ENCODE data around the gene TMEM254.
A peak's percentile ranks its signal among the peaks of the same experiment; 100 is the strongest.
"Not testable (repeated sequence)": the region's sequence is repeated elsewhere in the genome, so short reads cannot be mapped to it uniquely, and the experiment has no call there.

Gene TMEM254, protein sequence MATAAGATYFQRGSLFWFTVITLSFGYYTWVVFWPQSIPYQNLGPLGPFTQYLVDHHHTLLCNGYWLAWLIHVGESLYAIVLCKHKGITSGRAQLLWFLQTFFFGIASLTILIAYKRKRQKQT

DNA sequence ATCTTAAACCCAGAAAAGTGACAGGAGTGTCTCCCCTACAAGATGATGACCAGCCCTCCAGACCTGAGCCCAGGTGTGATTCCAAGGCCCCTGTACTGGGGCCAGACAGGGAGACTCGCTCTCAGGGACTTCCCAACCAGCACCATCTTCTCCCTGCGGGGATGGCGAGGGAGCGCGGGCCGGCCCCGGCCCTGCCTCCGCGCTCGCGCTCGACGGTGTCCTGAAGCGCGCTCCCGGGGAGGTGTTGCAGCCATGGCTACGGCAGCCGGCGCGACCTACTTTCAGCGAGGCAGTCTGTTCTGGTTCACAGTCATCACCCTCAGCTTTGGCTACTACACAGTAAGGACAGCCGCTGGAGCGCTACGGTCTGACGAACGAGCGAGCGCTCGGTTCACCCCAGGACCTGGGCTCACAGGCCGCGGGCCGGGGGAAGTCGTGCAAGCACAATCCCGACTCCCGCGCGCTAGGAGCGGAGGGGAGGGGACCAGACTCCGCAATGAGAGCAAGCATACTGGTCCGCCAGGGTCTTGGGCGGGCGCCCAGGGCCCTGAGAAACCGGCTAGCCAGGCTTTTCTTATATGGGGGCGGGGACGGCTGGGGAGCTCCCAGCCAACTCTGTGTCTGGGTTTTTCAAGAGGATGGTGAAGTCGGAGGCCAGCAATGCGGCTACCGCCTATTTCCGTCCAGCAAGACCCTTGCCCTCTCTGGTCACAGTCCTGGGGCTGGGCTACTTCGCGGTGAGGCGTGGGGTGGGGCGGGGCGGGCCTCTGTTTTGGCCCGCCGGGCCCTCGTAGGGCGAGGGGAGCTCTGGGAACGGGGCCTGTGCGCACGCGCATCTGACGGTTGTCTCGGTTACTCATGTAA, at the start of gene TMEM254:
TSS of gene TMEM254 (plus strand) at position 218 of the 864 bp plus-strand sequence. CDS start at position 253, 35 bp downstream.
- peak; percentile 86 for DNase-seq

DNA sequence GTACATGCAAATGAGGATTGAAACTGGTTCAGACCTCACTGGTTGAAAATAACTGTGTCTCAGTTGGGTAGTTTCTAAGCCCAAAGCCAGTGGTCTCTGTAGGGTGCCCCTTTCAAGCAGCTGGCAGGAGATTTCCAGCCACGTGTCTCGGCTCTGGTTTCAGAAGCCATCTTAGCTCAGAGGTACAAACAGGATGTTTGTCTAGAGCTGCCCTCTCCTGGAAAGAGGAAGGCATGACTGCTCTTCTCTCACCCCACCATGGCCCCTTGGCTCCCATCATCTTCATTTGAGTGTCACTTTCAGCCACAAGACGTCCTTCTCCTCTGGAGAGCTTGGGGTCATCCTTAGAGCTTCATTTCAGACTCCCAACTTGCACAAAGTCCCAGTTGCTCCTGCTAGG, 49.3 kb upstream of the TMEM254 start:
- DNase-seq: not testable (repeated sequence)

DNA sequence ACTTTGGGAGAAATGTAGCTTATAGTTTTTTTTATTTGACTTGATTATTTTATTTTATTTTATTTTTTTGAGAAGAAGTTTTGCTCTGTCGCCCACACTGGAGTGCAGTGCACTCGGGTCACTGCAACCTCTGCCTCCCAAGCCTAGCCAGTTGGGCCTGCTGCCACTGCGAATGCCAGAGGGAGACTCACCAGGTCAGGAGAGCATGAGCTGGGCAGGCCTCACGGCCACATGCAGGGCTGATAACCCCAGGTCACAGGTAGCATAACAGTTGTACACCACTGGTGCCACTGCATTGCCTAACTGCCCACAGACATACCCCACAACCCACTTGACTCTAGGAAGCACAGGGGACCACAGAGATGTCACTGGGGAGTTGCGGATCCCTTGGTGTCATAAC, 48.6 kb upstream of the TMEM254 start:
- not testable (repeated sequence) for DNase-seq

DNA sequence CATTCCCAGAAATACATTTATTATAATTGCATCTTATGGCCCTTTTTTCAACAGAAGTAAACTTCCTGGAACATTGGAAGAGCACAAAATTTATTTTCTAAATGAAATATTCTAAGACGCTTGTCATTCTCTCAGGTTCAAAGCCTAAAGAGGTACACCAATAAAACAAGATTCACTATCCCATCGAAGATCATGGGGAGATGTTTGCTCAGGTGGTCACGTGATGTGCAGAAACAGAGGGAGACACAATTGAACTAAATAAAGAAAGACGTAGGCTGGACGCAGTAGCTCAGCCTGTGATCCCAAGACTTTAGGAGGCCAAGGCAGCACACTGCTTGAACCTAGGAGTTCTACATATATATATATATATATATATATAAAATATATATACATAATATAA, 46.0 kb upstream of the TMEM254 start:
- no peak for DNase-seq

GRCh38 chr10:80034766-80035165, 43.7 kb upstream of the TMEM254 start:
- not testable (repeated sequence) for DNase-seq

- not testable (repeated sequence) for DNase-seq
Measured at GRCh38 chr10:80035430-80035829, 43.0 kb upstream of the TMEM254 start.

GRCh38 chr10:80036921-80037500, 41.5 kb upstream of the TMEM254 start:
- not testable (repeated sequence) for DNase-seq

GRCh38 chr10:80038226-80038625, 40.2 kb upstream of the TMEM254 start:
- DNase-seq: not testable (repeated sequence)

- DNase-seq: no peak
Measured at GRCh38 chr10:80041162-80041561, 37.3 kb upstream of the TMEM254 start.

GRCh38 chr10:80044935-80045334, 33.5 kb upstream of the TMEM254 start:
- not testable (repeated sequence) for DNase-seq

DNA sequence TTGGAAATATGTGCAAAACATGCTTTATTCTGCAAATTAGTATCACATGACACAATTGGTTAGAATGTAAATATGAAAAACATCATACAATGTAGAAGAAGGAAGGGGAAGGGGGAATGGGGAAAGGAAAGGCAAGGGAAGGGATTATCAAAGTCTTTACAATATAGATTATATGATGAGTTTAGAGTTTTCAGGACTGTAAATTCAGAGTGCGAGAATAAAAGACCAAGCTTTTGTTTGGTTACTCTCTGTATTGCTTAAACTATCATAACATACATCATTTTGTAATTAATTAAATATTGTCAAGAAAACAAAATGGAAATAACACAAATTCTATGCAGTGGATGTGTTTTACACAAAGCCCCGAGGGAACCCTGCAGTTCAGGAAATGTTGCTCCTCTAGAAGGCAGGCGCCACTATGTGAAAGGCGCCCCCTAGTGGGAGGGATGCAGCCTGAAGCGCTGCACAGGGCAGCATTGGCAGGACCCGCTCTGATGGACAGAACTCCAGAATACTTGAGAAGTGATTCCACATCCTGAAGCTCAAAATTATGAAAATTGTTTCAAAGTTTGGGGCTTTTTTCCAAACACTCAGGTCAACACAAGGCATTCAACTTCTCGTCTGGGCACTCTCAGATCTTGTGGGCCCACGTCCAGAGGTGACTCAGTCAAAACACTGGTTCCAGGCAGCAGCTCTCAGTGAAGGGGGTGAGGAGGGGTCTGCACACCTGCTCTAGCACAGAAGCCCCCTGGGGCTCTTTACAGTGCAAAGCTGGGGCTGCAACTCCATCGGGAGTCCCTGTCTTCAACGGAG, 31.6 kb upstream of the TMEM254 start:
- peak; percentile 45 for DNase-seq

DNA sequence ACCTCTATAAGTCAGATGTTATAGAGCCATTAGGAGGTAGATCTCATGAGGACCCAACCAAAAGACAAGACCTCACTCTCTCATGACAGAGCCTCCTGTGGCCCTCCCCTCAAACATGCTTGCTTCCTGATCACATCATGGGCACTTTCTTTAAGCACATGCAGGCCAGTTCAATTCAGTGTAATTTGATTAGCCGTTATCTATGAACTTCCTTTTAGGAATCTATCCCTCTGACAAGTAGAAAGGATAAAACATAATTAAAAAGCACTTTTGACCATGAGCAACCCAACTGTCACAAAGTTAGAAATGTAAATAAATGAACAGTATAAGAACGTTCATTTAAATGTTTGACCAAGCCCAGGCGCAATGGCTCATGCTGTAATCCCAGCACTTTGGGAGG, 27.7 kb upstream of the TMEM254 start:
- no peak for DNase-seq

- DNase-seq: no peak
Measured at GRCh38 chr10:80051993-80052392, 26.5 kb upstream of the TMEM254 start.

GRCh38 chr10:80055760-80056159, 22.7 kb upstream of the TMEM254 start:
- no peak for DNase-seq

DNA sequence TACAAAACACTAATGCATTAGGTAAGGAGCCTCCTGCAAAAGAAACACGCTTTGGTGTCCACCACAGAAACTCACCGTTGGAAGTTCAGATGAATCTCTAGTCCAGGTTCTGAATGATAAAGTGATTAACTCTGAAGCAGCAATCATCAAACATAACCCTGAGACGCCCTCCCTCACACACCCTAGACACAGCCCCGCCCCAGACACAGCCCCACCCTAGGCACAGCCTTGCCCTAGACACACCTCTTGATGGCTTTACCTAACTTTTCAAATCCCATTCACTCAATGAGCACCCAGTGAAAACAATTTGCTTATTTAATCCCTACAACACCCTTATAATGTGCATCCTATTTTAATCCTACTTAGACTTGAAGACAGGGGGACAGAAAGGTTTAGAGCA, 21.3 kb upstream of the TMEM254 start:
- no peak for DNase-seq

DNA sequence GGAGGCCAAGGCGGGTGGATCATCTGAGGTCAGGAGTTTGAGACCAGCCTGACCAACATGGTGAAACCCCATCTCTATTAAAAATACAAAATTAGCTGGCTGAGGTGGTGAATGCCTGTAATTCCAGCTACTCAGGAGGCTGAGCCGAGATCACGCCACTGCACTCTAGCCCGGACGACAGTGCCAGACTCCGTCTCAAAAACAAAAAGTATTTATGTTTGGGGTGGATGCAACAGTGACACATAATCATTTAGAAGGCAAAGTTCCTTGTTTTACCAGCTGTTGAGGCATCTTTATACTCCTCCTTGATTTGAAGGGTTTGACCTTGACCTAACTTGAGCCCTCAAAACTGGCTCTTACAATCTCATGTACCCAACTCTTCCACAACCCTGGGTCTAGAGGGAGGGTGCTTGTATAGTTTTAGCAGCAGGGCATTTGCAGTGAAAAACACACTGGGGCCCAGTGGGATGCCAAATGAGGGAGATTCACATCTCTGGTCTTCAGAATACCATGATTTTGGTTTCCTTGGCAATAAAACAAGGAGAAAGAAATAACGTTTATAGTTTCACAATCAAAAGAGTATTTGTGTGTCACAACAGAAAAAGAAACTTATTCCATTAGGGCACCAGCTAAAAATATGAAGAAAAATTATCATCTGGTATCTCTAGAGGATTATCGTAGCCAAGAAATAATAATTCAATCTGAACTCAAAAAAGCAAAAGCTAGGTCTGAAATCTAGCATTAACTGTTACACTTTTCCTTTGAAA, 14.2 kb upstream of the TMEM254 start:
- DNase-seq: no peak

DNA sequence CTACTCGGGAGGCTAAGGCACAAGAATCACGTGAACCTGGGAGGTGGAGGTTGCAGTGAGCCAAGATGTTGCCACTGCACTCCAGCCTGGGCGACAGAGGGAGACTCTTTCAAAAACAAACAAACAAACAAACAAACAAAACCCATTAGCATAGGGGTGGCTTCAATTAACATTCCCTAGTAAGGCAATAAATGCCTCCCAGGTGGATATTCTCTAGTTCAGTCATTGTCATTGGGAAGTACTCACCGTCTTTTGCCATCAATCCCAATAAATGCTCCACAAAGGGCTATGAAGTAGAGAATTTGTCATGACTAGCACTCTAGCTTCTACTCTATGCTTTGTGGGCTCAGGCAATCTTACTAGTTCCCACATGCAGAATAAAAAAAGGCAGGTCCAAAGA, 11.7 kb upstream of the TMEM254 start:
- no peak for DNase-seq

DNA sequence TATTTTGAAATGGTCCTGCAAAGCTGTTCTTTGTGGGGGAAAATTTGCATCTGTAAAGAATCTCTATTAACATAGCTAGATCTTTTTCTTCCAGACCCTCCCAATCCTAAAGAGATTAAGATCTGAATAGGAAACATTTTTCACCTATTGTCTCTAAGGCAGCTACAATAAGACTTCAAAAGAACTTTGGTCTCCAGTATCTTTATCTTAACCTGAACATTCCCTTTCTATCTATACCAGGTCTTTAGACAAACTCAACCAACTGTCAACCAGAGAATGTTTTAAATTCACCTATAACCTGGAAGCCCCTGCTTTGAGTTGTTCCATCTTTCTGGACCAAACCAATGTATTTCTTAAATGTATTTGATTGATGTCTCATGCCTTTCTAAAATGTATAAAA, 10.6 kb upstream of the TMEM254 start:
- DNase-seq: not testable (repeated sequence)

DNA sequence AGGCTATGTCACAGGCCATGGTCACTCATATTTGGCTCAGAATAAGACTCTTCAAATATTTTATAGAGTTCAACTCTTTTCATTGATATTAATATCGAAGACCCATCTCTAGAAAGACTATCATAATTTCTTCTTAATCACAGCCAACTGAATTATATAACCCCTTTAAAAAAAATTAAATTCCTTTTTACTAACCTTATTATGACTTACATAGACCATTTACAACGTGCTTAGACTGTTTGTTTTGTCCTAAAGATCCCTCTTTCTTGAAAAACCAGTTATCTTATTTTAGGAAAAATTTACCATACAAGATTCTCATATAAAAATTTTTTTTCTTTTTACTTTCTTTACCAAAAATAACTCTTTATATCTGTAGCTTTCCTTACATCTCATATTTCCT, 10.2 kb upstream of the TMEM254 start:
- DNase-seq: no peak

- DNase-seq: no peak
Measured at GRCh38 chr10:80070057-80070456, 8.4 kb upstream of the TMEM254 start.

DNA sequence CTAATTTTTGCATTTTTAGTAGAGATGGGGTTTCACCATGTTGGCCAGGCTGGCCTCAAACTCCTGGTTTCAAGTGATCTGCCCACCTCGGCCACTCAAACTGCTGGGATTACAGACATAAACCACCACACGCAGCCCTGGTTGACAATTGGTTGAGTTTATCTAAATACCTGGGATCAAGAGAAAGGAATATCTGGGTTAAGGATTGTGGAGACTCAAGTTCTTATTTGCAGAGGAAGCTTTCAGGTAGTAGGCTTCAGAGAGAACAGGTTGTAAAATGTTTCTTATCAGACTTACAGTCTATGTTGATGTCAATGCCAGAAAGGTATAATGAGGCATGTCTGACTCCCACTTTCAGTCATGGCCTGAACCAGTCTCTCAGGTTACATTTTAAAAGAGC, 5.9 kb upstream of the TMEM254 start:
- DNase-seq: no peak

DNA sequence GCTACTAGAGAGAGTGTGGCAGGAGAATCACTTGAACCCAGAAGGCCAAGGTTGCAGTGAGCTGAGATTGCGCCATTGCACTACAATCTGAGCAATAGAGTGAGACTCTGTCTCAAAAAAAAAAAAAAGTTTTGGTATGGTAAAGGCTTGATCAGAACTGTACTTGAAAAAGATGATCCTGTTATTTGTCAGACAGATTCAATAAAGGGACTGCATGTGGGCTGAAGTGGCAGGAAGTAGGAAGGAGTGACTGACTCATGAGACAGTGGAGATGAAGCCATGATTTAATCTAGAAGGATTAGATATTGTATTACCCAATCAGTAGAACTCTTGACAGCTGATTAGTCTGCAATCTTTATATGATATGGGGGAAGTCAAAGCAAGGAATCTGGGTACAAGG, 2.7 kb upstream of the TMEM254 start:
- no peak for DNase-seq
